ENCODE data around the gene ITGB1. TPM values are rescaled to one million over a fixed set of nuclear protein-coding genes. Genes with fewer than 3 reads are reported as not detected.
A peak's percentile ranks its signal among the peaks of the same experiment; 100 is the strongest.
"Not testable (repeated sequence)": the region's sequence is repeated elsewhere in the genome, so short reads cannot be mapped to it uniquely, and the experiment has no call there.

The ITGB1 gene
- total and polyA plus RNA-seq, 2 experiments from 2014 or later: 317 to 439 TPM

- TF ChIP-seq ZNF114 (CRISPR knock-in tag; IDR thresholded peaks at IDR 0.05) (no peak), ETS1 (IDR thresholded peaks at IDR 0.05) (no peak), POLR2AphosphoS5 (IDR thresholded peaks at IDR 0.05; ENCODE audit: low read depth) (no peak), CTCF (conservative IDR thresholded peaks at IDR 0.05; ENCODE audit: low read depth in 2 of 2) (no peak), EZH2 (IDR thresholded peaks at IDR 0.05; ENCODE audit: low read depth, unreplicated experiment) (no peak), ZNF331 (CRISPR knock-in tag; IDR thresholded peaks at IDR 0.05; ENCODE audit: low read depth) (no peak), STAT1 (IDR thresholded peaks at IDR 0.05; ENCODE audit: unreplicated experiment) (no peak)
Observed at GRCh38 chr10:32980242-32980557, 22.2 kb upstream of the ITGB1 start (continued).

GRCh38 chr10:32979719-32980118 lies 21.7 kb upstream of the ITGB1 start:
- not testable (repeated sequence) for H3K9me2 ChIP-seq (ENCODE audit: insufficient read depth); H3K27ac ChIP-seq (ENCODE audit: low read depth); H3K9me3 Mint-ChIP-seq; H3F3A ChIP-seq (replicated peaks; ENCODE audit: low read depth); H2AFZ ChIP-seq; ATAC-seq; H3K27ac Mint-ChIP-seq; H4K20me1 ChIP-seq (replicated peaks; ENCODE audit: insufficient read depth); H3K36me3 Mint-ChIP-seq (ENCODE audit: low read depth); H3K79me2 ChIP-seq (replicated peaks; ENCODE audit: insufficient read depth); H3K27me3 ChIP-seq (ENCODE audit: insufficient read depth); DNase-seq (ENCODE audit: low spot score); H3K36me3 ChIP-seq (ENCODE audit: insufficient read depth)
- Histone ChIP-seq H3K4me1 (ENCODE audit: insufficient read depth) (peaks cover 11% of the 10 kb centered on the region), H3K4me3 (peak overlapping the region; percentile 50; the same call in 1 of the 2 replicates), H3K4me2 (peak overlapping the region; percentile 76; the same call in 1 of the 2 replicates)
- H3K4me1 Mint-ChIP-seq: peaks cover 32% of the 10 kb centered on the region
- H3K27me3 Mint-ChIP-seq (ENCODE audit: insufficient read depth, low read depth, poor library complexity): peaks cover 15% of the 10 kb centered on the region
- peak overlapping the region; percentile 34; the same call in 1 of the 3 replicates for H3K4me3 Mint-ChIP-seq

- peaks cover 15% of the 10 kb centered on the region for H3K27me3 Mint-ChIP-seq (ENCODE audit: insufficient read depth, low read depth, poor library complexity)
- TF ChIP-seq STAT1 (IDR thresholded peaks at IDR 0.05; ENCODE audit: unreplicated experiment): no peak
- no peak for TF ChIP-seq JUNB (IDR thresholded peaks at IDR 0.05; ENCODE audit: unreplicated experiment)
- no peak for TF ChIP-seq ZNF331 (CRISPR knock-in tag; IDR thresholded peaks at IDR 0.05; ENCODE audit: low read depth)
- TF ChIP-seq POLR2AphosphoS5 (IDR thresholded peaks at IDR 0.05; ENCODE audit: low read depth): no peak
- TF ChIP-seq REST (IDR thresholded peaks at IDR 0.05; ENCODE audit: unreplicated experiment): no peak
- TF ChIP-seq ZNF114 (CRISPR knock-in tag; IDR thresholded peaks at IDR 0.05): no peak
- TF ChIP-seq NANOG (IDR thresholded peaks at IDR 0.05; ENCODE audit: borderline replicate concordance): no peak
Observed at GRCh38 chr10:32979041-32979440, 21.0 kb upstream of the ITGB1 start.

More at GRCh38 chr10:32979041-32979440, 21.0 kb upstream of the ITGB1 start:
- H3K4me1 Mint-ChIP-seq: peaks cover 29% of the 10 kb centered on the region
- Histone ChIP-seq H3F3A (replicated peaks; ENCODE audit: low read depth) (peaks cover 7% of the 10 kb centered on the region; the same call in 1 of the 2 replicates), H3K27me3 (ENCODE audit: insufficient read depth) (0 out of 2 replicates have a peak, but pooled peaks cover 3% of the 10 kb centered on the region), H3K4me3 (no peak overlapping the region), H2AFZ (no peak overlapping the region), H3K9me2 (ENCODE audit: insufficient read depth) (no peaks in the 10 kb centered on the region), H3K4me1 (ENCODE audit: insufficient read depth) (peaks cover 11% of the 10 kb centered on the region), H3K4me2 (no peak overlapping the region), H4K20me1 (replicated peaks; ENCODE audit: insufficient read depth) (no peaks in the 10 kb centered on the region), H3K79me2 (replicated peaks; ENCODE audit: insufficient read depth) (no peaks in the 10 kb centered on the region), H3K36me3 (ENCODE audit: insufficient read depth) (no peaks in the 10 kb centered on the region), H3K27ac (ENCODE audit: low read depth) (no peak overlapping the region)
- no peak for ATAC-seq
- H3K9me3 Mint-ChIP-seq: no peaks in the 10 kb centered on the region; the same call in 2 of the 3 replicates
- DNase-seq (ENCODE audit: low spot score): no peak
- H3K4me3 Mint-ChIP-seq: no peak overlapping the region
- no peaks in the 10 kb centered on the region; the same call in 2 of the 3 replicates for H3K36me3 Mint-ChIP-seq (ENCODE audit: low read depth)
- no peak overlapping the region for H3K27ac Mint-ChIP-seq
